H54 (cell line): ENCODE data around the gene LGR6.

ENCODE experiments used
- DNase-seq: peaks from one replicate; pipeline ENCODE4 v3.0.0; 2011; ENCODE audit warnings: low spot score, mixed read lengths; ENCODE audit not compliant: insufficient read length
- FAIRE-seq: peaks from 3 replicates; lab custom pipeline; 2011; peaks lifted over from hg19 to GRCh38; lab: Jason Lieb, UNC
- POLR2A ChIP-seq: IDR thresholded peaks from 2 replicates; pipeline ENCODE4 v1.6.1; 2011; ENCODE audit warnings: low read depth, mild to moderate bottlenecking, low read length

The LGR6 gene

DNA sequence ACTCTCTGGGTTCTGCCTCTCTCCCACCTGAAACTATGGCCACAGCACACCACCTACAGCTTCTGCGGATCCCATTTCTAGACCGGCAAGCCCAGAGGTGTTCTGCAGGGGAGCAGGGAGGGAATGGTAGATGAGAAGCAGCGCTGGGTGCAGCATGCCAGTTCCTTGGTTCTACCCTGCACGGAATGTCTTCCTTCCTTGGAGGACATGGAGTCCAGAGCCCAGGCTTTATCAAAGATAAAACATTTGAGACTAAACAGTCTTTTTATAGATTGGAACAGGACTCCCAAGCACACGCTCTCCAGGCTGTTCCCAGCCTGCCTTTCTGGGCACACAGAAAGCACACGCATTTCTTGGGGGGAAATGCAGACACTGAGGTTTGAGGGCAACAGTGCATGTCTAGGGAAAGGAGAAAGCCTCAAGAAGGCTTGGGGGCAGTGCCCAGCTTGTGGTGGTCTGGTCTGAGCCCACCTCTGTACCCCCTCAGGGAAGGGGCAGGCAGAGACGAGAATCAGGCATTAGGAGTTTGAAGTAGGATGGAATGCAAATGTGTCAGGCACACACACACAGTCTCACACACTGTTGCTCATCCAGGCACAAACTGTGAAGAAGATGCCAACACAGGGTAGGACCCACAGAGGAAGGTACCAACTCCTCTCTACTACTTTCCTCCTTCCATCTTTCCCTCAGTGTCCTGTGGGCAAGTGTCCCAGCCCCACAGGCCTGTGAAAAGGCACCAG, 29.7 kb downstream of the LGR6 start:
- no peak for TF ChIP-seq POLR2A
- DNase-seq (no peak), FAIRE-seq (no peak)

DNA sequence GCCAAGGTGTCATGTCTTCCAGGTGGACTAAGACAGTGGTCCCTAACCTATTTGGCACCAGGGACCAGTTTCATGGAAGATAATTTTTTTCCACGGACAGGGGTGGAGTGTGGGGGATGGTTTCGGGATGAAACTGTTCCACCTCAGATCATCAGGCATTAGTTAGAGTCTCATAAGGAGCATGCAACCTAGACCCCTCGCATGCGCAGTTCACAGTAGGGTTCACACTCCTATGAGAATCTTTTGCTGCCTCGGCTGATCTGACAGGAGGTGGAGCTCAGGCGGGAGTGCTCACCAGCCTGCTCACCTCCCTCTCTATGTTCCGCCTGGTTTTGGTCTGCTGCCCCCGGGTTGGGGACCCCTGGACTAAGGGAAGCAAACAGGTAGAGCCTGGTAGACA, 30.9 kb downstream of the LGR6 start:
- DNase-seq (no peak), FAIRE-seq (no peak)
- TF ChIP-seq POLR2A: no peak

DNA sequence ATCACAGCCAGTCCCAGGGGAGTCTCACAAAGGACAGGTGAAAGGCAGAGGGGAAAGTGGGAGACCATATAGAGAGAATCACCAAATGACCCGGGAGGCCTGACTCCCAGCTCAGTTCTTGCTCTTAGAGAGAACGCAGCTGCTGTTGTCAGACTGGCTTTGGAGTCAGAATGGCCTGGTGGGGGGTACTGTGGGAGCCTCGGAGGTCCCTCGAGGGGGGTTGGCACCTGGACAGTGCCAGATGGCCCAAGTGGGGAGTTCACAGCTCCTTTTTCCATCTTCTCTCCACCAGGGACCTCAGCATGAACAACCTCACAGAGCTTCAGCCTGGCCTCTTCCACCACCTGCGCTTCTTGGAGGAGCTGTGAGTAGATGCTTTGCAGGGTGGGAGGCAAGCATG, 31.5 kb downstream of the LGR6 start:
- TF ChIP-seq POLR2A: no peak
- DNase-seq: no peak
- FAIRE-seq: no peak

DNA sequence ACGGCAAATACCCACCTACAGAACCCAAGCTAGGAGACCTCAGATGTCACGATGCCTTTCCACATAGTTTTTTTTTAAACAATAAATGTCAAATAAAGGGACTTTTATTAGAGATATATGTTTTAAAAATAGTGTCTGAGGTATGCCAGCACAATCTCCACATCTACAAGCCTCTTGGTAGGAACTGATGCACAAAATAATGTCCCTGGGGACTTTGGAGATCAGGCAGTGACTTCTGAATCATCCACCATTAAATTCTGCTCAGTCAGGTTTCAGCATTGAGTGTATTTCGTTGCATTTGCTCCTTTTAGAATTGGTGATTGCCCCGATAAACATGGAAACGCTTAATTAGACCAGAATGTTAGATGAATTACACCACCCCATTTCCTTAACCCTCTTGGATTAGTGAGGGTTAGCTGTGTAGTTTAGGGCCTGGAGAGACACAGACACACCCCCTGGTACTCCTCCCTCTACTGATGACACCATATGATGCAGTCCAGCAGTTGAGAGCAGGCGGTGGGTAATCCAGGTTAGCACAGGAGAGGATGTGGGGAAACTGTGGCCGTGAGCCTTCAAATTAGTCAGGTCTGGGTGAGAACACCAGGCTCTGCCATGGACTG, 33.6 kb downstream of the LGR6 start:
- FAIRE-seq: no peak

DNA sequence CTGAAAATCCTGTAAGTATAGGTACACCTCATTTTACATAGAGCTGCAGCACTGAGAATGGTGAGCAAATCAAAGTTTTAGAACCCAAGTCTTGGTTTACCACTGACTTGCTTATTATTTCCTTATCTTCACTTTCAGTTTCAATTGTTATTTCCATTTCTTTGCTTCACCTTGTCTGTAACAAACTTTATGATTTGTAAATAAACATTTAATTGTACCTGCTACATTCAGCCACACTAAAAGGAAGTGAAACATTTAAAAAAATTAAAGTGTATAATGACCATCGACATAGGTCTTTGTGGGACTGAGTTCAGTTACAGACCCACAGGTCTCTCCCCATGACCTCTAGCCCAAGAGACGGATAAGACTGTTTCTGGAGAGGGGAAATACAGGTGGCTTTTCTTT, 34.4 kb downstream of the LGR6 start:
- TF ChIP-seq POLR2A: no peak
- FAIRE-seq (no peak), DNase-seq (no peak)

More for the DNA sequence above, 33.6 kb downstream of the LGR6 start:
- no peak for TF ChIP-seq POLR2A
- no peak for DNase-seq

DNA sequence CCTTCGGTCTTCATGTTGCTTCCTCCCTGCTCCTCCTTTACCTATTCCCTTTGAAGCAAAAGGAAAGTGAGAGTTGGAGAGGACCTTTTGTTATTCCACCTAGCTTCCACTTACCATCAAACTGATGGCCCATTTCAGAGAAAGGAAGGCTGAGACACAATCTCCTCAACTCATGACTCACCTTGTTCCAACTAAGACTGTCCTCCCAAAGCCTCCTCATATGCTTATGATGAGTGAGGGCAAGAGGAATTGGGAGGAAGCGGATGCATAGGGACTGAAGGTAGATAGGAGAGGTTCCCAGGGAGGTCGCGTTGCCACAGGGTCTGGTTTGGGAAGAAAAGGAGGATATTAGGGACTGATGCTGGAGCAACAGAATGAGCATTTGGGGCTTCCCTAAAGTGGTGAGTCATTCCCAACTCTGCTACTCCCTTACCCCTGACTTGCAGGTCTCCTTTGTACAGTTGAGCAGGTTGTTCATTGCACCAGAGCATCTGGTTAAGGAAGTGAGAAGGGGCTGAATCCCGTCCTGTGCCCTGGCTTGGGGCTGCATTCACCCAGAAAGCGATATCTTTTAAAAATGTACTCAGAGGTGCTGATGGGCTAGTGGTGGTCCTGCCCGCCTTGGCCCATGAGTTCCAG, 35.0 kb downstream of the LGR6 start:
- TF ChIP-seq POLR2A: no peak
- FAIRE-seq (no peak), DNase-seq (no peak)

DNA sequence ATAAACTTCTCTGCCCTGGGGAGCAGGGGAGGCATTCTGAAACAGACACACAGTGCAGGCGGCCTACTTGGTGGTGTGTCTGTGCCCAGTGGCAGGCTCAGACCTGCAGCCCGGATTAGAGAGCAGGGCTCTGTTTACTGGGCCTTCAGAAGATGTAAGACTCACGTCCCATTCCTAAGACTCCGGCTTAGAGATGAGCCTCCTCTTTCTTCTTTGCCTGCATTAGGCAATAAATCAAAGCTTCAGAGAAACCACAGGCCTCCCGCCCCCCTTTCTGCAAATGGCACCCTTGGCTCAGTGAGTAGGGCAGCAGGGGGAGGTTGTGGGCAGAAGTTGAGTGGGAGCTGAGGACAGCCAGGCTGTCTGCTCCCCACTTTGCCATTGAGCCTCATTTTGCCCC, 35.8 kb downstream of the LGR6 start:
- DNase-seq (no peak), FAIRE-seq (no peak)
- TF ChIP-seq POLR2A: no peak

DNA sequence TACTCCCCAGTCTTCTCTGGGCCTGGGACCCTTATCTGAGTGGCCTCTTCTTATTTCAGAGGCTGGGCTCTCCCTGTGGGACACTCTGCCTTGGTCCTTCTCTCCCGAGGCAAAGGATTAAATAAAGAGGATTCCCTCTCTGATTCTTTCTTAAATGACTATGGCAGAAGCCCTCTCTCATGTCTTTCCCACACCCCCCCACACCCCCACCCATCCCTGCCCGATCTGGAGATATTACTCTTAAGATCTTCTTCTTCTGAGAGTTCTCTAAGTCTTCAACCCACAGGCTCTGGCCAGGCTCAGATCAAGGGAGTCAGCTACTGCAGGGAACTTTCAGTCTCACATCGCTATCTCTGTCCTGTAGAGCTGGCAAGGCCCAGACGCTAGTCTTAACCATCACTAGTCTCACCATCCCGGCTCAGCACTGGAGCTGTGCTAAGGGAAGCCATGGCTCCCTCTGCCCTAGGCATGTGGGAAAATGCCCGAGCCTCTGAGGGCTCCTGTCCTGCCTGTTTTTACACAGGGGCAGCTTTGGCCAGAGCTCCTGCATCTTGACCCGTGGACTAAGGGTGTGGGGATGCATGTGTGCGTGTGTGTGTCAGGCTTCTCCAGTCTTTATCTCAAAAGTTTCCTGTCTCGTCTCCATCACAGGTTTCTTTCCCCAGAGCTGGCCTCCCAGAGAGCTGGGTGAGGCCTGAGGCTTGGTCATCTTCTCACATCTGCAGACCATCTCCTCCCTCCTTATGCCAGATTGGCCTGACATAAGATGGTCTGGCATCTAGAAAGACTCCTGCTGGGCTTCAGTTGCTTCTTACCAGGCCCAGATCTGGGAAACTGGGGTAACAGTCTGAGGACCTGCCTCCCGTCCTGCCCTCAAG, 36.7 kb downstream of the LGR6 start:
- DNase-seq (no peak), FAIRE-seq (no peak)
- TF ChIP-seq POLR2A: no peak

DNA sequence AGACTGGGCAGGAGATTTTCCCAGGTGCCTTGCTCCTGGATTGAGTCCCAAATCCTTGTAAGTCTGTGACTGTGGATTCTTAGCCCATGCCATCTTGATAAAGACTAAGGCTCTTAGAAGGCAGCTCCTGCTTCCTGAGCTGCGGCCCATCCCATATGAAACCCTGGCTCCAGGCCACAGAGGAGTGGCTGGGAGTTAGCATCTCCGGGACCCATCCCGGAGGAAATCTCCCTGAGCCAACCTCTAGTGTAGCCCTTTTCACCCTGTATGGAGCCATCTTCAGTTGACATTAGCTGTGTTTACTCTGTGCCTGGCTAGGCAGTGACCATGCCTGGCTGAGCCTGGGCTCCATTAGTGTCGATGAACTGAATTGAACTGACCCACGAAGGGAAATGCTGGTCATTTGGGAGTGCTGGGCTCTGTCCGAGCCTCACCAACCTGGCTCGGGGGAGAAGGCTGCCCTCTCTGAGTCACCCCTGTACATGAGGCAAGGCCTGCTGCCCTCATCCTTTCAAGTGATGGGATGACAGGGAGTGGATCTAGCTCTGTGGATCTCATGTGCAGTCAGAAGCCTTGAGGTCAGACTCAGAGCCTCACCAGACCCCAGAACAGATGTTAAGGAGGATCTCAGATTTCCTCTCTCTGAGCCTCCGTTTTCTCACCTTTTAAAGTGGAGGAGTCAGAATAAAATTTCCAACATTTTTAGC, 37.5 kb downstream of the LGR6 start:
- no peak for TF ChIP-seq POLR2A
- no peak for DNase-seq
- FAIRE-seq: no peak

DNA sequence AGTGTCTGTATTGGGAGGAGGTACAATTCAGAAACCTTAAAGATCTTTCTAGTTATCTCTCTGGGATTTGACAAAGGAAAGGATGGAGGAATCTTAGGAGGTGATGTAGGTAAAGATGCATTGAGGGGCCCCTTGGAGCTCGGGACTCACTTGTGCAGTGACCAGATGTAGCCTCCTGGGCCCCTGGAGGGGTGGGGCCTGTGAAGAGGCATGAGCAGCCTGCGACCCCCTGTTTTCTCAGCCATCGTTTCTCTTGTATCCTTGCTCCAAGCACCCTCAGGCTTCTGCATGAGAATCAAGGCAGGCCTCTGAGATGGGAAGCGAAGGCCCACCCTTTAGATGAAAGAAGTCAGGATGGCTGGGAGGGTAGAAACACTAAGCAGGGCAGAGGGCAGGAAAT, 39.6 kb downstream of the LGR6 start:
- no peak for FAIRE-seq
- no peak for TF ChIP-seq POLR2A
- DNase-seq: no peak

DNA sequence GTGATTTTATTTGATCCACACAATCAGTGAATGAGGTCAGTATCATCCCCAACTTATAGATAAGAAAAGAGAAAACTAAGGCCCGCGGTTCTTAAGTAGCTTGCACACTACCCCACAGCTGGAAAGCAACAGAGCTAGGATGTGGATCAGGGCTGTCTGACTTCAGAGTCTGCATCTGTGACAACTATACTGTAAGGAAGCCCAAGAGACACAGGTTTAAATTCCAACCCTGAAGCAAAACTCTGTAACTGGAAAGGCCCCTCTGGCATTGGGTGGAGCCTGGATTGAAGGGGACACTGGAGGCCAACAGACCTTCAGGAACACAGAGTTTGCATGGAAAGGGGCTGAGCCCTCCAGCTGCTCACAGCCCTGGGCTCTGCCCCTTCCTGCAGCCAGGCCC, 40.2 kb downstream of the LGR6 start:
- no peak for FAIRE-seq
- TF ChIP-seq POLR2A: no peak
- no peak for DNase-seq

DNA sequence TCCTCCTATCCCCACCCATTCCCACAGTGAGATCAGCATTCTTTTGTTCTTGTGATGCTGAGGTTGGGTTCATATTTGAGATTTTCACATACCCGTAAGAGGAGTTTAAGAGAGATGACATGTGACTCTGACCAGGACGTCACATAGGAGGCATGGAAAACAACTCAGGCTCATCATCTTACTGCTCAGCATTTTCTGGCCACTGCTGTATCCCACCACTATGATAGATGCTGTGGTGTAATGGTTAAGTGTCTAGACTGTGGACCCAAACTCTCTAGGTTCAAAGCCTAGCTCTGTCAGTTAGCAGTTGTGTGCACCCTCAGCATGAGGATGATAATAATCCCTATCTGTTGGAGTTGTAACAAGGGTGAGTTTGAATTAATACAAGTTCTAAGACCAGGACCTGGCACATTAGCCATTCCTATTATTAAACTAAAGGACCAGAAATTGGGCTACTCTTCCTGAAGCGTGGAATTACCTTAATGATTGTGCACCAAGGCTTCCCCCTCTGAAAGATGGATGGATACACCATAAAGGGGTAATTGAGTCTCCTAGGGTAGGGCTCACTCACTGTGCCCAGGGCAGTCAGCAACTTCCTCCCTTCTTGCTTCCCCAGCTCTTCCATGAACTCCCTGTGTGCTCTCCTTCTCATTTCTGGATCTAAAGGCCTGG, 40.9 kb downstream of the LGR6 start:
- FAIRE-seq: no peak
- DNase-seq: no peak
- TF ChIP-seq POLR2A: no peak
